Stimulated activated CD4-positive, alpha-beta T cell treated with anti-CD3 and anti-CD28 coated beads, TNF-alpha, amount 100 ng/mL, for 24 hours (primary cell): ENCODE results near the gene ID1.
"Not testable (repeated sequence)": the region's sequence is repeated elsewhere in the genome, so short reads cannot be mapped to it uniquely, and the experiment has no call there.

Experiments
- DNase-seq, 3 experiments: peaks; one replicate each; pipeline ENCODE4 v3.0.0-alpha.2; 2020; ENCODE audit warnings: low read depth in 3 of 3

Gene ID1

DNA sequence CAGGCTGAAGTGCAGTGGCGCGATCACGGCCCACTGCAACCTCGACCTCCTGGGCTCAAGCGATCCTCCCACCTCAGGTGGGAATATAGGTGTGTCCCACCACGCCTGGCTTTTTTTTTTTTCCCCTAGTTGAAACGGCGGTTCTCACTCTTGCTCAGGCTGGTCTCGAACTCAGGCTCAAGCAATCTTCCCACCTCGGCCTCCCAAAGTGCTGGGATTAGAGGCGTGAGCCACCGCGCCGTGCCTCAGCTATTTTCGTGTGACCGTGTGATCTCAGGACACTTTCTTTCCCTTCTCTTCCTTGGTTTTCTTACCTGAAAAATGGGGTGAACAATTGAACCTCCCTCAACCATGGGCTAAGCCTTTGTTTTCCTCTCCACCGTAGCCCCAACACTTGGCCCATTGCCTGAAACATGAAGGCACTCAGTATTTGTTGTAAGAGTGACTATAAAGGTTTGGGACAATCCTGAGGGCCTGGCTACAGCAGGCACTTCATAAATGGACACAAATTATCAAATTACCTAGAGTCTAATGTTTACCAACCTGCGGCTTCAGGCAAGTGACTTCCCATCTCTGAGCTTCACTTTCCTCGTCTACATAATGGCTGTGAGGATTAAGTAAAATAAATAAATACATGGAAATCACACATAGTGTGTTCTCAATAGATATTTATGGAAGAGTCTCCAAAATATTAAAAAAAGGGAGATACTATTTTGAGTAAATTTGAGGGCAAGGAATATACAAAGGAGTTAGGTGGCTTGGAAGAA, 31.4 kb upstream of the ID1 start:
- no peak for DNase-seq

DNA sequence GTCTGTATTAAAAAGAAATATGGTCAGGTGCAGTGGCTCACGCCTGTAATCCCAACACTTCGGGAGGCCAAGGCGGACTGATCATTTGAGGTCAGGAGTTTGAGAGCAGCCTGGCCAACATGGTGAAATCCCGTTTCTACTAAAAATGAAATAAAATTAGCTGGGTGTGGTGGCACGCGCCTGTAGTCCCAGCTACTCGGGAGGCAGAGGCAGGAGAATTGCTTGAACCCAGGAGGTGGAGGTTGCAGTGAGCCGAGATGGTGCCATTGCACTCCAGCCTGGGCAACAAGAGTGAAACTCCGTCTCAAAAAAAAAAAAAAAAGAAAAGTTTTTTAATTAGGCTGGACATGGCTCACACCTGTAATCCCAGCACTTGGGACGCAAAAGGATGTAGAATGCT, 30.1 kb upstream of the ID1 start:
- not testable (repeated sequence) for DNase-seq

DNA sequence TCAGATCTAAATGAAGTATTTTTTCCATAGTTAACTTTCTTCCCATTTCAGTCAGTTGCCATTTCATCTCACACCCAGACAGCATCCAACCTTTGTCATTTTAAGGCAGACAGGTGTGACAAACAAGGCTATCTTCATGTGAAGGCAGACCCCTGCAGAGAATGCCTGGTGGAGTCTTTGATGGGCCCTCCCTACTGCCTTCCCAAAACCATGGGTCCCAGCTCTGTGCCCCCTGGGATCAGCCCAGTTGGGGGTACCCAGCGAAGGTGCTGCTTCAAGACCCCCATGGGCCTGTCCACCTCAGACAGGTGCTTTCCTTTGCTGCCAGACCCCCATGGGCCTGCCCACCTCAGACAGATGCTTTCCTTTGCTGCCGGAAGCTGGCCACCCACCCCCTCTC, 28.3 kb upstream of the ID1 start:
- no peak for DNase-seq

DNA sequence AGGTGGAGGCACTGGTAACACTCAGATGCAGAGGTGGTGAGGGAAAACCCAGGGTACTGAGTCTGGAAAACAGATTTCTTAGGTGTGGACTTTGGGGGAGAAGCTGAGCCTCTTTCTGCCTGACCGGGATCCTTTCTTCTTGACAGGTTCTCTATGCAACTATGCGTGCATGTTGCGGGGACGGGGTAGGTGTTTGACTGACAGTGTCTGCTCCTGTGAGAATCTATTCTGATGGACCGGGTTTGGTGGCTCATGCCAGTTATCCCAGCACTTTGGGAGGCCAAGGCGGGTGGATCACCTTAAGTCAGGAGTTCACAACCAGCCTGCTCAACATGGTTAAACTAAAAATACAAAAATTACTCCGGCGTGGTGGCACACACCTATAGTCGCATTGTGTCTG, 27.9 kb upstream of the ID1 start:
- no peak for DNase-seq

DNA sequence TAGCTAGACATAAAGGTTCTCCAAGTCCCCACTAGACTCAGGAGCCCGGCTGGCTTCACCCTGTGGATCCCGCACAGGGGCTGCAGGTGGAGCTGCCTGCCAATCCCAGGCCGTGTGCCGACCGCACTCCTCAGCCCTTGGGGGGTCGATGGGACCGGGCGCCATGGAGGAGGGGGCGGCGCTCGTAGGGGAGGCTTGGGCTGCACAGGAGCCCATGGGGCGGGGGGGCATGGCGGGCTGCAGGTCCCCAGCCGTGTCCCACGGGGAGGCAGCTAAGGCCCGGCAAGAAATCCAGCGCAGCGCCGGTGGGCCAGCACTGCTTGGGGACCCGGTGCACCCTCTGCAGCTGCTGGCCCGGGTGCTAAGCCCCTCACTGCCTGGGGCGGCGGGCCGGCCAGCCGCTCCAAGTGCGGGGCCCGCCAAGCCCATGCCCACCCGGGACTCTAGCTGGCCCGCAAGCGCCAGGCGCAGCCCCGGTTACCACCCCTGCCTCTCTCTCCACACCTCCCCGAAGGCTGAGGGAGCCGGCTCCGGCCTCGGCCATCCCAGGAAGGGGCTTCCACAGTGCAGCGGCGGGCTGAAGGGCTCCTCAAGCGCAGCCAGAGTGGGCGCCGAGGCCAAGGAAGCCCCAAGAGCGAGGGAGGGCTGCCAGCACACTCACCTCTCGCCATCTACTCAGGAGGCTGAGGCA, 26.5 kb upstream of the ID1 start:
- DNase-seq: no peak

DNA sequence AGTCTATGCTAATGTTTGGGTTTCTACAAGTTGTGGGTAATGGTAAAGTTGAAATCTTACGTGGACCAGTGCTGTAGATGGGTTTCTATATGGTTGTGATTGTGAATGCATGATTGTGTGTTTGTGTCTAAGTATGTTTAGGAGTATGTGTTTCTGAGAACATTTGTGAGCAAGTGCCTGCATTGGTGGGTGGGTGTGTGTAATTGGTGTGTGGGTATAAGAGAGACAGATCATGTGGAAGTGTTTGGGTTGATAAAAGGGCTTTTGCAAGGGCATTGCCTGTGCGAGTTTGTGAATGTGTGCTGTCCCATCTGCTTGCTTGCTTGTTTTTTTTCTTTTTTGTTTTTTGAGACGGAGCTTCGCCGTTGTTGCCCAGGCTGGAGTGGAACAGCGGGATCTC, 25.8 kb upstream of the ID1 start:
- no peak for DNase-seq

DNA sequence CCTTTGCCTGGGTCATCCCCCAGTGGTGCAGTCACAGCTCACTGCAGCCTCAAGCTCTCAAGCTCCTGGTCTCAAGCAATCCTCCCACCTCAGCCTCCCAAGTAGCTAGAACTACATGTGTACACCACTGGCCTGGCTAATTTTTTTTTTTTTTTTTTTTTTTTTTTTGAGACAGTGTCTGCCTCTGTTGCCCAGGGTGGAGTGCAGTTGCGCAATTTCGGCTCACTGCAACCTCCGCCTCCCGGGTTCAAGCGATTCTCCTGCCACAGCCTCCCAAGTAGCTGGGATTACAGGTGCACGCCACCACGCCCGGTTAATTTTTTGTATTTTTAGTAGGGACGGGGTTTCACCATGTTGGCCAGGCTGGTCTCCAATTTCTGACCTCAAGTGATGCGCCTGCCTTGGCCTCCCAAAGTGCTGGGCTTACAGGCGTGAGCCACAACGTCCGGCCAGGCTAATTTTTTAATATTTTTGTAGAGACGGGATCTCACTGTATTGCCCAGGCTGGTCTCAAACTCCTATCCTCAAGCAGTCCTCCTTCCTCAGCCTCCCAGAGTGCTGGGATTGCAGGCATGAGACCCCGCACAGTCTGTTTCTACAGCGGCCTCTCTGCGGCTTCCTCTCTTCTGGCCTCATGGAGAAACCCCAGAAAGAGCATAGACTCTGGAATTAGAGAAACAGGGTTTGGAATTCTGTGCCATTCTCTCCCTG, 25.0 kb upstream of the ID1 start:
- DNase-seq: not testable (repeated sequence)

DNA sequence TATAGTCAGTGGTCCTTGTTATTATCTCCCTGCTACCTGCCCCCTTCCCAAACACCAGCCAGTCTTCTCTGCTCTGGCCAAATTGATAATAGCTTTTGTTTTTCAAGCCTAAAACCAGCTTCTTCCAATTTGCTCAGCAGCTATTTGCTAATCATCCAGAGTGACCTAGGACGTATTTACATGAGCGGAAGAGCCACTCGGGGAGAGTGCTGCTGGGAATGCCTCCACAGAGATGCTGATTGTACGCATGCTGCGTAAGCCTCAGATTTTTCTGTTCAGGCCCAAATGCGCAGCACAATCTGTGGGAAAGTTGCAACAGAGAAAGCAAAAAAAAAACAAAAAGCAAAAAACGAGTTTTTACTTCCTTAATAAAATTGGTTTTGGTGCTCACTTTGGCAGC, 24.4 kb upstream of the ID1 start:
- DNase-seq: no peak

DNA sequence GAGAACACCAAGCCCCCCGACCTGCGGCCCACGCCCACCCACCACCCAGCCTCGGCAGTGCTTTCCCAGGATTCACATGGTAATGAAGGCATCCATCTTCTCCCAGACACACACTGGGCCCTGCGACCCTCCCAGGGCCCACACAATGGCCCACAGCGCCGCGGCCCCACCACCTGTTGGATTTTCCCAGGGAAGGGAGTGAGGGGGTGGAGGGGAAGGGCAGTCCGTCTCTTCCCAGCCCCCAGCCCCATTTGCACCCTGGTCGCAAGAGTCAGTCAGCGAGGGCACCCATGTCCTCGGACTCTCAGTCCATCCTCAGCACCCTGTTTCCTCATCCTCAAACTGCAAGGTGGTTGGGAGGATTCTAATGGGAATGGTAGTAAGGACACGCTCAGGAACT, 23.7 kb upstream of the ID1 start:
- DNase-seq: no peak

DNA sequence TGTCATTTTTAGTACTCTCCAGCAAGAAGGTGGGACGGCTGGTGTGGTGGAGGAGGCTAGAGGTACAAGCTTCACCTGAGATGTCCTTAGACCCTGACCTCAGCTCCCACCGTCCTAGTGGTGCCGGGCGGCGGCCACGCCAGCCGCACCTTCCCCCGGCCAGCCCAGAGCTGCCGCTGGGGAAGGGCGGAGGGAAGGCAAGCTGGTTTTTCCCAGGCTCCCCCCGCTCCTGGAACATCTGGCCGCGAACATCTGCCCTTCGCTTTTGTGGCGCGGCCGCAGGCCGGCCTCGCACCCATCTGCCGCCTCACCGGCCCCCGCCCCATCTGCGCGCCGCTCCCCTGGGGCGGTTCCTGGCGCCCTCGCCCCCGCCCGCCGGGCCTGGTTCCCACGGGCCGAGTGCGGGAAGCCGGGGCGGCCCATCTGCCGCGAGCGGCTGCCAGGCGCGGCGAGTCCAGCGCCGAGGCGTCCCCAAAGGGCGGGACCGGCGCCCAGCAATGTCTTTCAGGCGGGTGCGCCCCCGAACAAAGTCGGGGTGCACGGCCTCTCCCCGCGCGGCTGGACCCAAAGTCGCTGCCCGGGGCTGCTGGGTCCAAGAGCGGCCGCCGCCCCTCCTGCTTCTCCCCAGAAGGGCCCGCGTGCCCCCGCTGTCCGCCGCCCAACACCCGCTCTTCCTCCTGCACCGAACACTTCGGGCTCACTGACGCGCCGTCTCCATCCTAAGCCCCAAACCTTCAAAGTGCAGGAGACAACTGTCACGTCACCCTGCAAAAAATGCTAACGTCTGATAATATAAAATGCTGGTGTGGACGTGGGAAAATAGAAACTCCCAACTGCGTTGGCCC, 17.3 kb upstream of the ID1 start:
- no peak for DNase-seq

DNA sequence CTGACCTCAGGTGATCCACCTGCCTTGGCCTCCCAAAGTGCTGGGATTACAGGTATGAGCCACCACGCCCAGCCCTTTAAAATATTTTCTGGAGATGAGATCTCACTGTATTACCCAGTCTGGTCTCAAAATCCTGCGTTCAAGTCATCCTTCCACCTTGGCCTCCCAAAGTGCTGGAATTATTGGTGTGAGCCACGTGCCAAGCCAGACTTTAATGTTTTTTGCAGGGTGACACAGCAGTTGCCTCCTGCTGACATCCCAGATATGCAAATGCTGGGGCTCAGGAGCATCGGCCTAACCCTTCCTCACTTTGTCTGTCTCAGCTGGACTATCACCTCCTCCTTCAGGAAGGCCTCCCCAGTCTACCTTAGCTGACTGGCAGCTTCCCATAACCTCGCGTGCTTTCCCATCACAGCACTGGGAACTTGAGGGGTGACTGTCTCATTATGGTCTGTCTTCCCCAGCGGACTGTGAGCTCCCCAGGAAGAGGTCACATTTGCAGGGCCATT, 14.3 kb upstream of the ID1 start:
- no peak for DNase-seq

DNA sequence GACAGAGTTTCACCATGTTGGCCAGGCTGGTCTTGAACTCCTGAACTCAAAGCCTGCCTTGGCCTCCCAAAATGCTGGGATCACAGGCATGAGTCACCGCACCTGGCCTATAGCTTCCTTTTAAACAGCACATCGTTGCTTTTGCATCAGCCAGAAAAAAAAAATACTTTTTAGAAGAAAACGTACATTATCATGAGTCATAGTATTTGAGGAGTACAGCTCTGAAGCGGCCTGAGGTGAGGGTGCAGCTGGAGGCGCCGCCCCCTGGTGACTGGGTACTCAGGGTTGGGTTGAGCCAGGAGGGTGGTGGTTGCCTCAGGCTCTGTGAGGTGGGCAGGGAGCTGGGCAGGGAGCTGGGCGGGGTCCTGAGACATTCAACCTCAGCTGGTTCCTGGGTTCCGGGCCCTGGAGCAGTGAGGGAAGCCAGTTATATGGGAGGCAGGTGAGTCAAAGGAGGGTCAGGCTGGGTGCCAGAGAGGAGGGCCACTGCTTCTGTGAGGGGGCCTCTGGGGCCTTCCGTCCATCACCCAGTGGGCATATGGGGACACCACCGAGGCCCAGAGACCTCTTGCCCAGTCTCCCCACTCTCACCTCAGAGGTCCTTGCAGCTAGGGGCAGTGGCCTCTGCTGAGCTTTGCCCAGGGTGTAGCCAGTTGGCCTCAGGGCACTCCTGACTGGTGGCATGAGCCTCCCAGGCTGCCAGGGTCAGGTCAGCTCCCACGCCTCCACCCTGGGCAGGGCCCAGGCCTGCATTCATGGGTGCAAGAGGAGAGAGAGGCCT, 11.7 kb upstream of the ID1 start:
- no peak for DNase-seq

DNA sequence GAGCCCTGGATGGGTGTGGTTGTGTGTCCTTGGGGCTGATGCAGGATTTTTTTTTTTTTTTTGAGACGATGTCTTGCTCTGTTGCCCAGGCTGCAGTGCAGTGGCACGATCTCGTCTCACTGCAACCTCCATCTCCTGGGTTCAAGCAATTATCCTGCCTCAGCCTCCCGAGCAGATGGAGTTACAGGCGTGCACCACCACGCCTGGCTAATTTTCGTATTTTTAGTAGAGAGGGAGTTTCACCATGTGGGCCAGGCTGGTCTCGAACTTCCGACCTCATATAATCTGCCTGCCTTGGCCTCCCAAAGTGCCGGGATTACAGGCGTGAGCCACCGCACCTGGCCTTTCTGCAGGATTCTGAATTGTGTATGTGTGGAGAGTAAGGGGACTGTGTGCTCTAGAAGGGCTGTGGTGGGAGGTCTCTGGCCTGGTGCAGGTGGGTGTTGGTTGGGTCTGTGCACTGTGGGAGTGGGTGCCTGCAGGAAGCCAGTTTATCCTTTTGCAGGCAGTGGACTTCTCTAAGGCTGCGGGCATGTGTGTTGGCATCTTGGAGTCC, 11.0 kb upstream of the ID1 start:
- DNase-seq: no peak

DNA sequence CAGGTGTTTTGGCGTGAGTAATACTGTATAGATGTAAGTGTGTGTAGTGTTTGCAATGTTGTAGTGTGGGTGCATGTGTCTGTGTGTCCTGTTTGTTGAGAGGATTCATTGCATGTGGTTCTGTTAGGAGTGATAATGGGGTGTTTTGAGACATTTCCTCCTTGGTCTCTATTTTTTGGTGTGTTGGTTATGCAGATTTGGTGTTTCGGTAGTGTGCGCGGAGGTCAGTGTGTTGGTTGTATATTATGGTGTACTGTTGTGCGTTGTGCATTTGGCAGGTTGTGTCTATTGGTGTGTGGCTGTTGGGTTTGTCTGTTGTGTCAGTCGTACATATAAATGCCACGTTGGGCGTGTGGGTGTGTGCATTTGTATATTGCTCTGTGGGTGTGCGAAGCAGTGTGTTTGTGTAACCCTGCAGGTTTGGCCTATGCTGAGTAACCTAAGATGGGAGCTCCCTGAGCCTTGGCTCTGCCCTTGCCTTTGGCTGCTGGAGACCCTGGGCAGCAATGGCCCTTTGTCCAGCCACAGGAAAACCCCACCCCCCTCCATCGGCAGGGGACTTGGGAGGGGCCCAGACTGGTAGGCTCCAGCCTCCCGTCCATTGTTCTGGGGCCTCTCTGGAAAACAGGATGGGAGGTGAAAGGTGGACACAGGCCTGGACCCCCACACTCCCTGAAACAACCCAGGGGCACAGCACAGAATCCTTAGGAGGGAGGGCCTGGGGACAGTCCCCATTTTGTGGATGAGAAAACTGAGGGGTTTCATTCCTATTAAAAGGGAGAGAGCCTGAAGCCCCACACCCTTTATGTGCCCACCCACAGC, 10.3 kb upstream of the ID1 start:
- no peak for DNase-seq

DNA sequence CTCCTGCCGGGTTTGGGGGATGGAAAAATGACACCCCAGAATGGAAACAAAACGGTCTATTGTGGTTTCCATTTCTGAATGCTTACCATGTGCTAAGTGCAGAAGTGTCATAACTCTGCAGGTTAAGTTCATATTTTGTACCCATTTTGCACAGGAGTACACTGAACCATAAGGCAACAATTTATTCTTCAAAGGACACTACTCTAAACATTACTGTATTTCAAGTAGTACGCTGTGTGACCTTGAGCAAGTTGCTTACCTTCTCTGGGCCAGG, 9.8 kb upstream of the ID1 start:
- DNase-seq: no peak

DNA sequence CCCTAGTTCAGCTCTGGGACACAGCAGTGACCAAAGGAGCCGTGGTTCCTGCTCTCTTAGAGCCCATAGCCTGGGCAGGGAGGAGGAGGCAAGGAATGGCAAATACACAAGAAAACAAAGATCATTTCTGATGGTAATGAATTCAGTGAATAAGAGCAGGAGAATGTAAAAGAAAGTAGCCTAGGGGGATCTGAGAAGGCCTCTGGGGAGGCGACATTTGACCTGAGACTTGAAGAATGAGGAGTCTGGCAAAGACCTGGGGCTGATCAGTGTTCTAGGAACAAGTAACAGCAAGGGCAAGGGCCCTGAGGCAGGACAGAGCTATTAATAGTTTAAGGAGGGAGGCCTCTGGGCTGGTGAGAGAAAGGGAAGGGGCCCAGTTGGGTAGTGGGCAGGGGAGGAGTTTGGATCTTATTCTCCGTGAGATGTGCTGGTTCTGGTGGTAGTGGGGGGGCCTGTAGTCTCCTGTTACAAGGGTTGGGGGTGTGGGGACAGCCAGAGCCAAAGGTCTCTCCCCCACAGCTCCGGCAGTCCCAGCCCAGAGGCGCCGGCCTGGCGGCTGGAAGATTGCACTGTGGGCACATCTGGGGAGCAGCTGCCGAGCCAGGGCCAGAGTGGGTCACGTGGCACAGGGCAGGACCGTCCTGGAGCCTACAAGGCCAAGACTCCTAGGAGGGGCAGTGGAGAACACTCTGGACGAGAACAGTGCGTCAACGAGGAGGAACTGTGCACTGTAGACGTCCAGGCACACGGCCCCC, 9.3 kb upstream of the ID1 start:
- no peak for DNase-seq

DNA sequence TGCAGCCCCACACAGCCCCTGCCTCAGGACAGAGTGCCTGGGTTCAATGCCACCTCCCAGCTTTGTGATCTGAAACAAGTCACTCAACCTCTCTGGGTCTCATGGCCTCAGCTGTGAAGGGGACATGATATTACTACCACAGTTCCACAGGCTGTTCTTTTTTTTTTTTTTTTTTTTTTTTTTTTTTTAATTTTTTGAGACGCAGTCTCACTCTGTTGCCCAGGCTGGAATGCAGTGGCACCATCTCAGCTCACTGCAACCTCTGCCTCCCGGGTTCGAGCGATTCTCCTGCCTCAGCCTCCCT, 8.7 kb upstream of the ID1 start:
- DNase-seq: not testable (repeated sequence)

DNA sequence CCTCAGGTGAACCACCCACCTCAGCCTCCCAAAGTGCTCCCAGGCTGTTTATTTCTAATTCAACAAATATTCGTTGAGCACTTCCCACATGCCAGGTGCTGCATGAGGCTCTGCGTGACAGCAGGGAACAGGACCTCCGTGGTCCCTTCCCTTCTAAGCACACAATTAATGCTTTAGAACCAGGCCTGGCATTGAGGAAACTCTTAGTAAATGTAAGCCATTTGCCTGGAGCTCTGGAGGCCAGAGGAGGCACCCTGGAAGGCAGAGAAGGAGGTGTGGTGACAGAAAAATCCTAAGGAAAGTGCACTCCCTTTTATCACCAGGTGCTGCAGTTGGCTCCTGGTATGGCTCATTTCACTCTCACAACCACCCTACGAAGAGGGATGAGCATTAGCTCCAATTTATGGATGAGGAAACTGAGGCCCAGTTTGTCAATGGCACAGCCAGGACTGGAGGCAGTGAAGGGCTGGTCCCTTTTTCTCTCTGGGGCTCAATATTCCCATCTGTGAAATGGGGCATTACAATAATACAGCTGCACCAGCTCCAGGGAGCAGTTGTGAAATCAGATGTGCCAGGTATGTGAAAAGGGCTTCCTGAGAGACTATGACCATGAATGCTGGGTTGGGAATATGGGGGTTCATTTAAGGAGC, 8.1 kb upstream of the ID1 start:
- no peak for DNase-seq

DNA sequence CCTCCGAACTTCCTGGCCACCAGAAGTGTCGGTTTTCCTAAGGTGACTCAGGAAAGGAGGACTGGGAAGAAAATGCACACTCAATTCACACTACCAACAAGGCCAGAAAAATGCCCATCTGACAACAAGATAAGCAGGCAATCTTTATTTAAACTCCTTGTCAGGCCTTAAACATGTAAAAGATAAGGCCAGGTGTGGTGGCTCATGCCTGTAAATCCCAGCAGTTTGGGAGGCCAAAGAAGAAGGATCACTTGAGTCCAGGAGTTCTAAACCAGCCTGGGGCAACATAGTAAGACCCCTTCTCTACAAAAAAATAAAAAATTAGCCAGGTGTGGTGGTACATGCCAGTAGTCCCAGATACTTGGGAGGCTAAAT, 7.6 kb upstream of the ID1 start:
- DNase-seq: no peak
